Esophagus (tissue), 2 donors: ENCODE measurements around the gene ALLC. TPM values are rescaled to one million over a fixed set of nuclear protein-coding genes. Genes with fewer than 3 reads are reported as not detected.

Source experiments
- H3K27ac ChIP-seq, 2 donors: one replicate each; pipeline ENCODE4 v1.5.1; 2013; ENCODE audit warnings: low read depth in 2 of 2, mild to moderate bottlenecking in 2 of 2, inconsistent platforms in 1 of 2, low read length in 1 of 2, moderate library complexity in 1 of 2
- H3K27me3 ChIP-seq, 2 donors: one replicate each; pipeline ENCODE4 v1.6.1; 2013; ENCODE audit warnings: low read length in 2 of 2, control low read depth in 1 of 2, mild to moderate bottlenecking in 1 of 2; ENCODE audit not compliant: insufficient read depth in 2 of 2, control insufficient read depth in 1 of 2
- H3K36me3 ChIP-seq, 2 donors: one replicate each; pipeline ENCODE4 v1.6.1; 2013; ENCODE audit warnings: low read length in 1 of 2; ENCODE audit not compliant: control insufficient read depth in 2 of 2, insufficient read depth in 2 of 2
- H3K4me1 ChIP-seq, 2 donors: one replicate each; pipeline ENCODE4 v1.6.1; 2013; ENCODE audit warnings: low read length in 1 of 2; ENCODE audit not compliant: control insufficient read depth in 2 of 2, insufficient read depth in 2 of 2
- H3K4me3 ChIP-seq, 2 donors: one replicate each; pipeline ENCODE4 v1.5.1; 2013; ENCODE audit warnings: low read length in 2 of 2, mild to moderate bottlenecking in 2 of 2, low read depth in 1 of 2, moderate library complexity in 1 of 2
- H3K9me3 ChIP-seq, 2 donors: one replicate each; pipeline ENCODE4 v1.6.1; 2013; ENCODE audit warnings: mild to moderate bottlenecking in 2 of 2, low read depth in 1 of 2, low read length in 1 of 2, moderate library complexity in 1 of 2; ENCODE audit not compliant: control insufficient read depth in 2 of 2, insufficient read depth in 1 of 2
- WGBS, 2 donors: extraction: QIAGEN DNeasy Blood & Tissue Kit; methylation state at CpG; one replicate each; pipeline ENCODE4 v1.1.7; 2013; 5-methylcytosine and 5-hydroxymethylcytosine counted together
- polyA plus RNA-seq, 2 donors: library from polyadenylated mRNA; stranded (reverse); fragments of 200-250 nt; gene quantifications; one replicate each; pipeline ENCODE4 v1.2.3, GENCODE V29; 2013
- donor health status: healthy with polysubstance abuse.
- donor health status: Bipolar disorder and iron deficiency.

ALLC gene
- polyA plus RNA-seq, 2 donors, result 0.04 TPM; not detected in 1

DNA sequence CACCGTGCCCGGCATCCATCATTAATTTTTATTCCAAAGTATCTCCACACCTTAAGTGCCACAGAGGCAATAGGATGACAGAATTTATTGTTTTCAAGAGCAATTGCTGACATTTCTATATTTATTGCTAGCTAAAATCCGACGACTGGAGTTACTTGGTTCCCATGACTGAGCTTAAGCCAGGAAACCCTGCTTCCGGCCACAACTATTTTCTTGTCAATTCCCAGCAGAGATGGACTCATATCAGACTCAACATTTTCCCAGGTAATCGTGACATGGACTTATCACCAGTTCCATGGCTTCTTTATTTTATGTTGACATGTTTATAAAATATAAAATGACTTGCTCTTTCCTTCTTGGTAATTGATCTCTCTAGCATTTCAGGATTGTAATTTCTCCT, 24.8 kb downstream of the ALLC start:
- Histone ChIP-seq H3K4me1 (no peaks in the 10 kb centered on the region), H3K9me3 (no peaks in the 10 kb centered on the region), H3K36me3 (no peaks in the 10 kb centered on the region), H3K27ac (no peak overlapping the region), H3K4me3 (no peak overlapping the region), H3K27me3 (no peaks in the 10 kb centered on the region)
- WGBS, 2 donors, result 74 to 80% methylated on average over 6 of the region's 6 CpGs

DNA sequence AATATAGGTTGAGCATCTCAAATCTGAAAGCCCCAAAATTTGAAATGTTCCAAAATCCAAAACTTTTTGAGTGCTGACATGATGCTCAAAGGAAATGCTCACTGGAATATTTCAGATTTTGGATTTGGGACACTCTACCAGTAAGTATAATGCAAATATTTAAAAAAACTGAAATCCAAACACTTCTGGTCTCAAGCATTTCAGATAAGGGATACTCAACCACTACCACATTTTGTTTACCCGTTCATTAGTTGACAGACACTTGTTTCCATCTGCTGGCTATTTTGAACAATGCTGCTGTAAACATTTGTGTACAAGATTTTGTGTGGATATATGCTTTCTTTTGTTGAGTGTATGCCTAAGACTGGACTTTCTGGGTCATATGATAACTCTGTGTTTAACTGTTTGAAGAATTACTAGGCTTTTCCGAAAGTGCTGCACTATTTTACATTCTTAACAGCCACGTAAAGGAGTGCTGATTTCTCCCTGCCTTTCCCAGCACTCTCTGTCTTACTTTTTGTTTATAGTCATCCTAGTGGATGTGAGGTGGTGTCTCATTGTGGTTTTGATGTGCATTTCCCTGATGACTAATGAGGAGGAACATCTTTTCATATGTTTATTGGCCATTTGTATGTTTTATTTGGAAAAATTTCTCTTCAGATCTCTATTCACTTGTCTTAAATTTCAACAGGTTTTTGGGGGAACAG, 25.9 kb downstream of the ALLC start:
- no peak overlapping the region for H3K4me3 ChIP-seq
- H3K9me3 ChIP-seq, result no peaks in the 10 kb centered on the region
- H3K27me3 ChIP-seq, result no peaks in the 10 kb centered on the region
- WGBS, 2 donors, result 45 to 51% methylated on average over 3 of the region's 3 CpGs
- no peak overlapping the region for H3K27ac ChIP-seq
- peaks cover 0 to 2% of the 10 kb centered on the region in 2 donors for H3K4me1 ChIP-seq
- H3K36me3 ChIP-seq, result no peaks in the 10 kb centered on the region

GRCh38 chr2:3689998-3690748, 32.2 kb downstream of the ALLC start:
- H3K27me3 ChIP-seq, result no peaks in the 10 kb centered on the region
- H3K27ac ChIP-seq, result no peak overlapping the region
- H3K4me3 ChIP-seq, result no peak overlapping the region
- no peaks in the 10 kb centered on the region for H3K36me3 ChIP-seq
- peaks cover 0 to 2% of the 10 kb centered on the region in 2 donors for H3K4me1 ChIP-seq
- no peaks in the 10 kb centered on the region for H3K9me3 ChIP-seq

- Histone ChIP-seq H3K9me3 (no peaks in the 10 kb centered on the region), H3K27ac (no peak overlapping the region), H3K36me3 (no peaks in the 10 kb centered on the region), H3K27me3 (no peaks in the 10 kb centered on the region), H3K4me1 (peaks cover 0 to 2% of the 10 kb centered on the region in 2 donors), H3K4me3 (no peak overlapping the region)
These were observed 34.4 kb downstream of the ALLC start for GRCh38 chr2:3692375-3692774.

- 77% methylated on average over 3 of the region's 3 CpGs for WGBS, 2 donors
- Histone ChIP-seq H3K4me1 (no peaks in the 10 kb centered on the region), H3K27ac (no peak overlapping the region), H3K36me3 (no peaks in the 10 kb centered on the region), H3K9me3 (no peaks in the 10 kb centered on the region), H3K4me3 (no peak overlapping the region), H3K27me3 (no peaks in the 10 kb centered on the region)
These were observed 38.5 kb downstream of the ALLC start for GRCh38 chr2:3696545-3696944.

DNA sequence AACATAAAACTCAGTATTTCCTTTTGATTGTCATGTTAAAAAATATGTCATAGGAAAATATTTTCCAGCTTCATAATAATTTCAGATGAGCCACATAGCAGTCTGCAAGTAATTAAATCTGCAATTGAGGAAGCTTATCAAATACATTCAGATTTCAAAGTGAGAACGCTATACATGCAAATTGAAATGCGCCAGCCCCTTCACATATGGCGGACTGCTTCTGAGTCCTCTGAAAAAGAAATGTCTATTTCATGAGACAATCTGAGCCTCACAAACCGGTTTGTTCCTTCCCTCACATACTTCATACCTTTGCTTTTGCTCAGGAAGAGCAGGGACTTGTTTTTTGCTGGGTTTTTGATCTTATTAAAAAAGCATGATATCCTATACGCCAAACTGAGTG, 43.1 kb downstream of the ALLC start:
- Histone ChIP-seq H3K4me1 (peaks cover 0 to 4% of the 10 kb centered on the region in 2 donors), H3K9me3 (peaks cover 0 to 5% of the 10 kb centered on the region in 2 donors), H3K4me3 (no peak overlapping the region), H3K27ac (no peak overlapping the region), H3K27me3 (no peaks in the 10 kb centered on the region), H3K36me3 (no peaks in the 10 kb centered on the region)
- WGBS, 2 donors, result 86 to 87% methylated on average over 5 of the region's 5 CpGs

GRCh38 chr2:3703236-3703756, 45.3 kb downstream of the ALLC start, which contains the start of gene DCDC2C:
TSS of gene DCDC2C (plus strand) at chr2:3703575. CDS start at chr2:3703752, 177 bp downstream.
- H3K27ac ChIP-seq, result no peak within 1 kb of the TSS
- H3K36me3 ChIP-seq, result no peaks in the 10 kb centered on the region
- WGBS, 2 donors, result 10 to 16% methylated on average over 42 to 60 of the region's 60 CpGs
- H3K4me1 ChIP-seq, result peaks cover 0 to 4% of the 10 kb centered on the region in 2 donors
- H3K4me3 ChIP-seq, result no peak within 1 kb of the TSS
- H3K27me3 ChIP-seq, result no peaks in the 10 kb centered on the region
- peaks cover 0 to 5% of the 10 kb centered on the region in 2 donors for H3K9me3 ChIP-seq

- Histone ChIP-seq H3K36me3 (no peaks in the 10 kb centered on the region), H3K4me1 (peaks cover 0 to 4% of the 10 kb centered on the region in 2 donors), H3K27me3 (no peaks in the 10 kb centered on the region), H3K4me3 (no peak overlapping the region), H3K27ac (no peak overlapping the region), H3K9me3 (peaks cover 0 to 5% of the 10 kb centered on the region in 2 donors)
- 22 to 27% methylated on average over 64 to 73 of the region's 73 CpGs for WGBS, 2 donors
These were observed 45.9 kb downstream of the ALLC start for GRCh38 chr2:3703757-3704355.

- H3K27ac ChIP-seq, result no peak overlapping the region
- 42 to 49% methylated on average over 4 of the region's 6 CpGs for WGBS, 2 donors
- no peaks in the 10 kb centered on the region for H3K27me3 ChIP-seq
- H3K36me3 ChIP-seq, result no peaks in the 10 kb centered on the region
- H3K9me3 ChIP-seq, result peaks cover 0 to 5% of the 10 kb centered on the region in 2 donors
- H3K4me3 ChIP-seq, result no peak overlapping the region
- peaks cover 0 to 4% of the 10 kb centered on the region in 2 donors for H3K4me1 ChIP-seq
These were observed 46.7 kb downstream of the ALLC start for GRCh38 chr2:3704692-3705091.
